HG03521 (cell line): ENCODE data around the gene THSD7B.
"Not testable (repeated sequence)": the region's sequence is repeated elsewhere in the genome, so short reads cannot be mapped to it uniquely, and the experiment has no call there.

Experiments used
- ATAC-seq: cut with Tn5 transposase; IDR thresholded peaks from one replicate; pipeline ENCODE4 v1.9.1; 2021; ENCODE audit warnings: mild to moderate bottlenecking, moderate library complexity; ENCODE audit not compliant: unreplicated experiment

Gene THSD7B

GRCh38 chr2:137511526-137511925 lies 746.2 kb downstream of the THSD7B start:
- ATAC-seq, result no peak

GRCh38 chr2:137521653-137522619 lies 756.6 kb downstream of the THSD7B start:
- no peak for ATAC-seq

- no peak for ATAC-seq
These were observed 757.3 kb downstream of the THSD7B start for GRCh38 chr2:137522620-137523011.

GRCh38 chr2:137523931-137524330 lies 758.6 kb downstream of the THSD7B start:
- ATAC-seq, result no peak

- ATAC-seq, result no peak
These were observed 759.8 kb downstream of the THSD7B start for GRCh38 chr2:137525132-137525531.

- no peak for ATAC-seq
These were observed 760.4 kb downstream of the THSD7B start for GRCh38 chr2:137525641-137526190.

GRCh38 chr2:137535897-137536296 lies 770.6 kb downstream of the THSD7B start:
- ATAC-seq, result no peak

- no peak for ATAC-seq
These were observed 774.0 kb downstream of the THSD7B start for GRCh38 chr2:137539336-137539735.

- ATAC-seq, result no peak
These were observed 782.5 kb downstream of the THSD7B start for GRCh38 chr2:137547842-137548241.

GRCh38 chr2:137566387-137566786 lies 801.0 kb downstream of the THSD7B start:
- no peak for ATAC-seq

GRCh38 chr2:137570484-137570883 lies 805.1 kb downstream of the THSD7B start:
- ATAC-seq, result no peak

GRCh38 chr2:137587834-137588233 lies 822.5 kb downstream of the THSD7B start:
- ATAC-seq, result not testable (repeated sequence)

- not testable (repeated sequence) for ATAC-seq
These were observed 823.2 kb downstream of the THSD7B start for GRCh38 chr2:137588578-137588977.

- ATAC-seq, result no peak
These were observed 824.8 kb downstream of the THSD7B start for GRCh38 chr2:137590102-137590501.

GRCh38 chr2:137607722-137608318 lies 842.5 kb downstream of the THSD7B start:
- no peak for ATAC-seq

- no peak for ATAC-seq
These were observed 873.6 kb downstream of the THSD7B start for GRCh38 chr2:137638932-137639331.

- no peak for ATAC-seq
These were observed 879.4 kb downstream of the THSD7B start for GRCh38 chr2:137644731-137645130.

- no peak for ATAC-seq
These were observed 888.7 kb downstream of the THSD7B start for GRCh38 chr2:137654046-137654445.

GRCh38 chr2:137655814-137656213 lies 890.5 kb downstream of the THSD7B start:
- ATAC-seq, result no peak

GRCh38 chr2:137658433-137658832 lies 893.1 kb downstream of the THSD7B start:
- no peak for ATAC-seq

GRCh38 chr2:137659616-137660015 lies 894.3 kb downstream of the THSD7B start:
- ATAC-seq, result no peak

- no peak for ATAC-seq
These were observed 904.8 kb downstream of the THSD7B start for GRCh38 chr2:137670111-137670510.
